ENCODE data around the gene SLC2A1. TPM values are rescaled to one million over a fixed set of nuclear protein-coding genes. Genes with fewer than 3 reads are reported as not detected.
A peak's percentile ranks its signal among the peaks of the same experiment; 100 is the strongest.

Gene SLC2A1
- total RNA-seq, 1 experiment from 2014 or later: 245 TPM

DNA sequence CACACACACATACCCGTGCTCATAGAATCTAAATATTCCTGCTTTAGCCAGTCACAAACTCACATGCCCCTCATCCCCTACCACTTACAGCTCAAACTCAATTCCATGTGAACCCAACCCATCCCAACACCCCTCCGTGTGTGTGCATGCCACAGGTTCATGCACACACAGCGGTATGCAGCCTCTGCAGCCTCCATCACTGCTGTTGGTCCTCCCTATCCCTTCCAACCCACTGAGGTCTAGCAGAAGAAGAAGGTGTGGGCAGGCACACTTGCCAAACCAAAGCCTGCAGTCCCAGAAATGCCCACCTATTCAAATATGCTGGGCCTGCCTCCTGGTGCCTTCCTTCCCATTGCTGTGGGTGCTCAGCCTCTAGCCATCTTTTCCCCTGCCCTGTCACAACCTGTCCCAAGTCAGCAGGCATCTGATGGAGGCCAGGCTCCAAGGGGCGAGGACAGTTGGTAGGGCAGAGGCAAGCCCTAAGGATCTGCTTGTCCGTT is 26.2 kb downstream of the SLC2A1 start:
- ATAC-seq (no peak), DNase-seq (no peak)
- H3K4me3 ChIP-seq (ENCODE audit: low read length): no peak overlapping the region
- peaks cover 54% of the 10 kb centered on the region for H3K79me2 ChIP-seq (ENCODE audit: low read length)
- H3K4me1 ChIP-seq (ENCODE audit: insufficient read depth, low read length): peaks cover 60% of the 10 kb centered on the region
- no TSS peak for BruUV-seq (replicated peaks)
- peak overlapping the region; percentile 29 for H3K4me2 ChIP-seq (ENCODE audit: low read length)
- intact Hi-C loops (cut with micrococcal nuclease): no loop called here
- no peak overlapping the region for H2AFZ ChIP-seq (ENCODE audit: low read length)
- H3F3A ChIP-seq (ENCODE audit: low read length, unreplicated experiment): peaks cover 3% of the 10 kb centered on the region
- TF ChIP-seq EZH2 (IDR thresholded peaks at IDR 0.05; ENCODE audit: low read length, unreplicated experiment) (no peak), EZH2phosphoT487 (IDR thresholded peaks at IDR 0.05; ENCODE audit: borderline replicate concordance, low read length) (no peak)
- TF ChIP-seq, protein P1, sequence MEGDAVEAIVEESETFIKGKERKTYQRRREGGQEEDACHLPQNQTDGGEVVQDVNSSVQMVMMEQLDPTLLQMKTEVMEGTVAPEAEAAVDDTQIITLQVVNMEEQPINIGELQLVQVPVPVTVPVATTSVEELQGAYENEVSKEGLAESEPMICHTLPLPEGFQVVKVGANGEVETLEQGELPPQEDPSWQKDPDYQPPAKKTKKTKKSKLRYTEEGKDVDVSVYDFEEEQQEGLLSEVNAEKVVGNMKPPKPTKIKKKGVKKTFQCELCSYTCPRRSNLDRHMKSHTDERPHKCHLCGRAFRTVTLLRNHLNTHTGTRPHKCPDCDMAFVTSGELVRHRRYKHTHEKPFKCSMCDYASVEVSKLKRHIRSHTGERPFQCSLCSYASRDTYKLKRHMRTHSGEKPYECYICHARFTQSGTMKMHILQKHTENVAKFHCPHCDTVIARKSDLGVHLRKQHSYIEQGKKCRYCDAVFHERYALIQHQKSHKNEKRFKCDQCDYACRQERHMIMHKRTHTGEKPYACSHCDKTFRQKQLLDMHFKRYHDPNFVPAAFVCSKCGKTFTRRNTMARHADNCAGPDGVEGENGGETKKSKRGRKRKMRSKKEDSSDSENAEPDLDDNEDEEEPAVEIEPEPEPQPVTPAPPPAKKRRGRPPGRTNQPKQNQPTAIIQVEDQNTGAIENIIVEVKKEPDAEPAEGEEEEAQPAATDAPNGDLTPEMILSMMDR (conservative IDR thresholded peaks at IDR 0.05; ENCODE audit: low read depth, low read length): no peak
- H3K27ac ChIP-seq (ENCODE audit: low read length): peak overlapping the region; percentile 74
- no peaks in the 10 kb centered on the region for H4K20me1 ChIP-seq (ENCODE audit: low read length)
- ChIA-PET CTCF (interaction anchor here (0.8 kb wide), 1 partner anchor 141 kb away, joined by 4 read pairs; no protein-coding TSS in a partner anchor), POLR2A (ENCODE audit: unreplicated experiment) (interaction anchor here (0.6 kb wide), 1 partner anchor 112 kb away, joined by 43 read pairs; no protein-coding TSS in a partner anchor)
- H3K27me3 ChIP-seq (ENCODE audit: low read length): no peaks in the 10 kb centered on the region
- H3K9me3 ChIP-seq (ENCODE audit: low read length): no peaks in the 10 kb centered on the region
- peaks cover 81% of the 10 kb centered on the region for H3K36me3 ChIP-seq (ENCODE audit: low read depth, low read length)
- peak overlapping the region; percentile 45; the same call in 1 of the 2 replicates for H3K9ac ChIP-seq (ENCODE audit: low read length)
- no peaks in the 10 kb centered on the region for H3K9me2 ChIP-seq (replicated peaks; ENCODE audit: low read length)

DNA sequence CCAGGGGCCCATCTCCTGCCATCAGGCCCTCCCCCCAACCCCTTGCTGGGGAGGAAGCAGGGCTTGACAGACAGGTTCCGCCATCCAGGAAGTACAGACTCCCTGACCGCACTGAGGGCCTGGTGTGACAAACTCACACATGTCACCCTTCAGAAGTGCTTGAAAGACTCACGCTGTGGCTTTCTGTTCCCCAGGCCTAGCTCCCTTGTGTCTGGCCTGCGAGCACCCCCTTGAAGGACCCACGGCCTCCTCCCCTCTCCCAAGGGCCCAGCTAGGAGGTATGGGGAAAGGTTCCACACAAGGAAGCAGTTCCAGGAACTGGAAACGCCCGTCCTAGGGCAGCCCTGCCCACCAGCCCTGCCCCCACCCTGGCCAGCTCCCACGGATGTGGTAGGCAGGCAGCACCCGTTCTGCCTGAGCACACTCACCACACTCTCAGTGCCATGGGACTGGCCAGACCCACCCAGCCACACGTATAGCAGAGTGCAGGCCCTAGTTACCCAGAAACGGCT is 26.7 kb downstream of the SLC2A1 start:
- Histone ChIP-seq H3K9me2 (replicated peaks; ENCODE audit: low read length) (no peaks in the 10 kb centered on the region), H3K4me3 (ENCODE audit: low read length) (no peak overlapping the region), H3K4me2 (ENCODE audit: low read length) (peak overlapping the region; percentile 29), H3F3A (ENCODE audit: low read length, unreplicated experiment) (peaks cover 1% of the 10 kb centered on the region), H4K20me1 (ENCODE audit: low read length) (no peaks in the 10 kb centered on the region), H3K9me3 (ENCODE audit: low read length) (no peaks in the 10 kb centered on the region), H2AFZ (ENCODE audit: low read length) (no peak overlapping the region), H3K9ac (ENCODE audit: low read length) (peak overlapping the region; percentile 45), H3K79me2 (ENCODE audit: low read length) (peaks cover 54% of the 10 kb centered on the region), H3K27ac (ENCODE audit: low read length) (peak overlapping the region; percentile 74), H3K27me3 (ENCODE audit: low read length) (no peaks in the 10 kb centered on the region), H3K4me1 (ENCODE audit: insufficient read depth, low read length) (peaks cover 55% of the 10 kb centered on the region), H3K36me3 (ENCODE audit: low read depth, low read length) (peaks cover 84% of the 10 kb centered on the region)
- POLR2A ChIA-PET (ENCODE audit: unreplicated experiment): interaction anchor here (0.6 kb wide), 1 partner anchor 112 kb away, joined by 43 read pairs; no protein-coding TSS in a partner anchor
- no peak for TF ChIP-seq EZH2phosphoT487 (IDR thresholded peaks at IDR 0.05; ENCODE audit: borderline replicate concordance, low read length)
- no peak for TF ChIP-seq EZH2 (IDR thresholded peaks at IDR 0.05; ENCODE audit: low read length, unreplicated experiment)
- TF ChIP-seq, protein P1 (conservative IDR thresholded peaks at IDR 0.05; ENCODE audit: low read depth, low read length): no peak
- CTCF ChIA-PET: interaction anchor here (0.8 kb wide), 1 partner anchor 142 kb away, joined by 4 read pairs; no protein-coding TSS in a partner anchor
- intact Hi-C loops (cut with micrococcal nuclease): no loop called here
- peak; percentile 69 for DNase-seq
- peak; percentile 48 for ATAC-seq
- BruUV-seq (replicated peaks): no TSS peak

DNA sequence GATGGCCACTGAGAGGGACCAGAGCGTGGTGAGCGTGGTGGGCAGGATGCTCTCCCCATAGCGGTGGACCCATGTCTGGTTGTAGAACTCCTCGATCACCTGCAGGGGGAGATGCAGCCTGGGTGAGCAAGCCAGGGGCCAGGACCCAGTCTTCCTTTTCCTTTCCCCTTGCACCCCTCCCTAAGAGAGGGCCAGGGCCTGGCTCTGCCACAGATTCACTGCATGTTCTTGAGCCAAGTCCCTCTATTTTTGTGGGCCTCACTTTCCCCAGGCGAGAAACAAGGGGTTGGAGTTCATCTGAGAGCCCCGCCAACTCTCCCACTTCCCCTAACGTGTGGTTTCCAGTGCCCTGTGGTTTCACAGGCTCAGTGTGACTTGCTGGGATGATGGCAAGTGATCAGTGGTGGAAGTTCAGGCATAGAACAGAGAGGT is 27.5 kb downstream of the SLC2A1 start:
- H3K79me2 ChIP-seq (ENCODE audit: low read length): peaks cover 55% of the 10 kb centered on the region
- H3K9ac ChIP-seq (ENCODE audit: low read length): peak overlapping the region; percentile 45; the same call in 1 of the 2 replicates
- H3K4me1 ChIP-seq (ENCODE audit: insufficient read depth, low read length): peaks cover 46% of the 10 kb centered on the region
- H3K27ac ChIP-seq (ENCODE audit: low read length): peak overlapping the region; percentile 74
- DNase-seq (peak; percentile 46), ATAC-seq (no peak)
- H2AFZ ChIP-seq (ENCODE audit: low read length): no peak overlapping the region
- no peak overlapping the region for H3K4me2 ChIP-seq (ENCODE audit: low read length)
- H3K4me3 ChIP-seq (ENCODE audit: low read length): no peak overlapping the region
- H3K9me3 ChIP-seq (ENCODE audit: low read length): no peaks in the 10 kb centered on the region
- BruUV-seq (replicated peaks): no TSS peak
- H3K27me3 ChIP-seq (ENCODE audit: low read length): no peaks in the 10 kb centered on the region
- peaks cover 89% of the 10 kb centered on the region for H3K36me3 ChIP-seq (ENCODE audit: low read depth, low read length)
- CTCF ChIA-PET: no interaction called here
- H3F3A ChIP-seq (ENCODE audit: low read length, unreplicated experiment): peaks cover 2% of the 10 kb centered on the region
- TF ChIP-seq EZH2 (IDR thresholded peaks at IDR 0.05; ENCODE audit: low read length, unreplicated experiment) (no peak), EZH2phosphoT487 (IDR thresholded peaks at IDR 0.05; ENCODE audit: borderline replicate concordance, low read length) (no peak)
- TF ChIP-seq, protein P1 (conservative IDR thresholded peaks at IDR 0.05; ENCODE audit: low read depth, low read length): peak; percentile 66
- no peaks in the 10 kb centered on the region for H4K20me1 ChIP-seq (ENCODE audit: low read length)
- POLR2A ChIA-PET (ENCODE audit: unreplicated experiment): no interaction called here
- no peaks in the 10 kb centered on the region for H3K9me2 ChIP-seq (replicated peaks; ENCODE audit: low read length)
- intact Hi-C loops (cut with micrococcal nuclease): no loop called here
